GM12878 (cell line): Measurements from ENCODE around the gene IGLL5.

ENCODE experiments used
- BCL11A ChIP-seq: IDR thresholded peaks from 2 replicates; pipeline ENCODE4 v1.6.1; 2011; ENCODE audit warnings: low read depth, low read length
- CREM ChIP-seq: IDR thresholded peaks from 2 replicates; pipeline ENCODE4 v1.6.1; 2014; ENCODE audit warnings: antibody characterized with exemption, low read depth
- CTCF ChIP-seq, 3 experiments: IDR thresholded peaks in 2 of 3; conservative IDR thresholded peaks in 1 of 3; 2 replicates each; pipeline ENCODE4 v1.5.1; 2011; ENCODE audit warnings: low read depth in 3 of 3, low read length in 3 of 3, mild to moderate bottlenecking in 3 of 3, control low read depth in 2 of 3, moderate library complexity in 2 of 3, inconsistent platforms in 1 of 3, mixed read lengths in 1 of 3; ENCODE audit not compliant: control insufficient read depth in 2 of 3, insufficient read depth in 1 of 3; ENCODE audit errors: extremely low read depth in 1 of 3
- EGR1 ChIP-seq, 2 experiments: IDR thresholded peaks; 1 replicate in 1 of 2; 2 replicates in 1 of 2; pipeline ENCODE4 v1.6.1; 2011 to 2012; ENCODE audit warnings: low read depth in 2 of 2, low read length in 2 of 2, borderline replicate concordance in 1 of 2, mild to moderate bottlenecking in 1 of 2, moderate library complexity in 1 of 2
- EZH2 ChIP-seq: IDR thresholded peaks from 2 replicates; pipeline ENCODE4 v1.6.1; 2012; ENCODE audit warnings: low read depth, mild to moderate bottlenecking, control low read depth, inconsistent platforms, low read length, borderline replicate concordance; ENCODE audit not compliant: control insufficient read depth
- NKRF ChIP-seq: fragments of 450-650 bp; conservative IDR thresholded peaks from 2 replicates; pipeline ENCODE4 v1.6.1; 2017; ENCODE audit warnings: mild to moderate bottlenecking, moderate library complexity
- POLR2A ChIP-seq: IDR thresholded peaks from 2 replicates; pipeline ENCODE4 v1.6.1; 2011; ENCODE audit warnings: low read depth, mild to moderate bottlenecking, low read length
- SKIL ChIP-seq: fragments of 450-650 bp; IDR thresholded peaks from 2 replicates; pipeline ENCODE4 v1.6.1; 2017; ENCODE audit warnings: mild to moderate bottlenecking, low read depth, inconsistent platforms; ENCODE audit not compliant: poor library complexity, severe bottlenecking
- STAT1 ChIP-seq: fragments of 450-650 bp; conservative IDR thresholded peaks from 2 replicates; pipeline ENCODE4 v1.6.1; 2014; ENCODE audit warnings: antibody characterized with exemption, mild to moderate bottlenecking

GRCh38 chr22:22858559-22858937 is 29.1 kb upstream of the IGLL5 start:
- TF ChIP-seq CREM (no peak), STAT1 (no peak), BCL11A (no peak), CTCF (IDR thresholded peaks at IDR 0.05 in 2 of 3, conservative IDR thresholded peaks at IDR 0.05 in 1 of 3; ENCODE audit: control insufficient read depth in 2 of 3, extremely low read depth in 1 of 3, insufficient read depth in 1 of 3, low read depth in 3 of 3, low read length in 3 of 3) (no peak), NKRF (no peak), EZH2 (no peak), SKIL (no peak), EGR1 (IDR thresholded peaks at IDR 0.05; ENCODE audit: borderline replicate concordance in 1 of 2, low read depth in 2 of 2, low read length in 2 of 2) (no peak), POLR2A (no peak)
